Osteoblast (primary cell): ENCODE data around the gene BCL7B. TPM values are rescaled to one million over a fixed set of nuclear protein-coding genes. Genes with fewer than 3 reads are reported as not detected.
"Not testable (repeated sequence)": the region's sequence is repeated elsewhere in the genome, so short reads cannot be mapped to it uniquely, and the experiment has no call there.

ENCODE experiments used
- DNase-seq: peaks from one replicate; pipeline ENCODE4 v3.0.0; 2011; ENCODE audit warnings: low spot score, mixed read lengths; ENCODE audit not compliant: insufficient read length; ENCODE audit errors: missing footprints
- H2AFZ ChIP-seq: 2 replicates; pipeline ENCODE4 v1.6.0; 2011; ENCODE audit warnings: mild to moderate bottlenecking, low read length
- H3K27ac ChIP-seq: 2 replicates; pipeline ENCODE4 v1.5.1; 2011; ENCODE audit warnings: mild to moderate bottlenecking, low read depth, low read length, moderate library complexity
- H3K27me3 ChIP-seq: 2 replicates; pipeline ENCODE4 v1.6.0; 2012; ENCODE audit warnings: mild to moderate bottlenecking, control low read depth, inconsistent platforms, low read length, moderate library complexity; ENCODE audit not compliant: insufficient read depth
- H3K36me3 ChIP-seq: 2 replicates; pipeline ENCODE4 v1.5.1; 2011; ENCODE audit warnings: mild to moderate bottlenecking, low read length, control low read depth, moderate library complexity; ENCODE audit not compliant: insufficient read depth
- H3K4me1 ChIP-seq: 2 replicates; pipeline ENCODE4 v1.5.1; 2011; ENCODE audit warnings: mild to moderate bottlenecking, low read length, control low read depth, moderate library complexity; ENCODE audit not compliant: insufficient read depth
- H3K4me2 ChIP-seq: 2 replicates; pipeline ENCODE4 v1.6.0; 2011; ENCODE audit warnings: mild to moderate bottlenecking, low read length; ENCODE audit not compliant: insufficient read depth
- H3K4me3 ChIP-seq: fragments of 200-600 bp; sonication (generic); 3 replicates; pipeline ENCODE4 v1.5.1; 2012; ENCODE audit warnings: mild to moderate bottlenecking, low read length, inconsistent platforms; ENCODE audit not compliant: insufficient read depth
- H3K79me2 ChIP-seq: 2 replicates; pipeline ENCODE4 v1.6.0; 2012; ENCODE audit warnings: mild to moderate bottlenecking, low read length, control low read depth, inconsistent platforms; ENCODE audit not compliant: insufficient read depth
- H3K9me3 ChIP-seq: 2 replicates; pipeline ENCODE4 v1.5.1; 2011; ENCODE audit warnings: low read depth, low read length, control low read depth
- H4K20me1 ChIP-seq: 2 replicates; pipeline ENCODE4 v1.6.0; 2012; ENCODE audit warnings: mild to moderate bottlenecking, low read length, control low read depth; ENCODE audit not compliant: insufficient read depth
- total RNA-seq: library from RNA; depleted of rRNA; stranded (reverse); fragments of >200 nt; gene quantifications from 2 replicates; pipeline ENCODE4 v1.2.3, GENCODE V29; 2012
- TF ChIP-seq, protein P1 (sequence below): IDR thresholded peaks from 2 replicates; pipeline ENCODE4 v1.5.1; 2011; ENCODE audit warnings: mild to moderate bottlenecking, low read depth, low read length, moderate library complexity; ENCODE audit errors: extremely low read depth

The BCL7B gene
- total RNA-seq, 1 donor = 32.9 TPM

DNA sequence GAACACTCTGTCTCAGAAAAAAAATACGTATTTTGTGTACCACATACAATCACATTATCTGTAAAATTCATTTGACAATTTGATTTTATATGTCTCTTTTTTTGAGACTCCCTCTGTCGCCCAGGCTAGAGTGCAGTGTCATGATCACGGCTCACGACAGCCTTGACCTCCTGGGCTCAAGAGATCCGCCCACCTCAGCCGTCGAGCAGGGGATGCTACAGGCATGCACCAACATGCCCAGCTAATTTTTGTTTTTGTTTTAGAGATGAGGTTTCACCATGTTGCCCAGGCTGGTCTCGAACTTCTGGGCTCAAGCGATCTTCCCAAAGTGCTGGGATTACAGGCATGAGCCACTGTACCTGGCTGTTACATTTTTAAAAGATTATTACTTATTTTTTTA lies 23.7 kb downstream of the BCL7B start:
- DNase-seq = no peak
- Histone ChIP-seq H3K9me3 (no peaks in the 10 kb centered on the region), H3K79me2 (no peaks in the 10 kb centered on the region), H2AFZ (no peak overlapping the region), H3K4me3 (no peak overlapping the region), H4K20me1 (no peaks in the 10 kb centered on the region), H3K4me2 (no peak overlapping the region), H3K27me3 (no peaks in the 10 kb centered on the region), H3K36me3 (peaks cover 36% of the 10 kb centered on the region), H3K27ac (no peak overlapping the region), H3K4me1 (no peaks in the 10 kb centered on the region)
- TF ChIP-seq, protein P1, sequence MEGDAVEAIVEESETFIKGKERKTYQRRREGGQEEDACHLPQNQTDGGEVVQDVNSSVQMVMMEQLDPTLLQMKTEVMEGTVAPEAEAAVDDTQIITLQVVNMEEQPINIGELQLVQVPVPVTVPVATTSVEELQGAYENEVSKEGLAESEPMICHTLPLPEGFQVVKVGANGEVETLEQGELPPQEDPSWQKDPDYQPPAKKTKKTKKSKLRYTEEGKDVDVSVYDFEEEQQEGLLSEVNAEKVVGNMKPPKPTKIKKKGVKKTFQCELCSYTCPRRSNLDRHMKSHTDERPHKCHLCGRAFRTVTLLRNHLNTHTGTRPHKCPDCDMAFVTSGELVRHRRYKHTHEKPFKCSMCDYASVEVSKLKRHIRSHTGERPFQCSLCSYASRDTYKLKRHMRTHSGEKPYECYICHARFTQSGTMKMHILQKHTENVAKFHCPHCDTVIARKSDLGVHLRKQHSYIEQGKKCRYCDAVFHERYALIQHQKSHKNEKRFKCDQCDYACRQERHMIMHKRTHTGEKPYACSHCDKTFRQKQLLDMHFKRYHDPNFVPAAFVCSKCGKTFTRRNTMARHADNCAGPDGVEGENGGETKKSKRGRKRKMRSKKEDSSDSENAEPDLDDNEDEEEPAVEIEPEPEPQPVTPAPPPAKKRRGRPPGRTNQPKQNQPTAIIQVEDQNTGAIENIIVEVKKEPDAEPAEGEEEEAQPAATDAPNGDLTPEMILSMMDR = no peak

DNA sequence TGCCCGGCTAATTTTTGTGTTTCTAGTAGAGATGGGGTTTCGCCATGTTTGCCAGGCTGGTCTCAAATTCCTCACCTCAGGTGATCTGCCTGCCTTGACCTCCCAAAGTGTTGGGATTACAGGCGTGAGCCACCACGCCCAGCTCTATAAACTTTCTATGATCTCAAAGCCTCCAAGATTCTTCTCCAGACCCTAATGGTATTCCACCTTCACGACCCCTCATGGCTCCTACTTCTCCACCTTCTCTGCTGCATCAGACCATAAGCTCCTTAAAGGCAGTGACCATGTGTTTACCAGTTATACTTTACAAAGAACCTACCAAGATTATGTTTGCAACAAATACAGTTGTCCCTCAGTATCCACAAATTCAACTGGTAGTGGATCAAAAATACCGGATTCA lies 25.3 kb downstream of the BCL7B start:
- H3K27me3 ChIP-seq = no peaks in the 10 kb centered on the region
- H3K79me2 ChIP-seq = no peaks in the 10 kb centered on the region
- no peak overlapping the region for H3K27ac ChIP-seq
- no peaks in the 10 kb centered on the region for H4K20me1 ChIP-seq
- no peak overlapping the region for H3K4me3 ChIP-seq
- H3K36me3 ChIP-seq = peaks cover 21% of the 10 kb centered on the region
- H3K9me3 ChIP-seq = no peaks in the 10 kb centered on the region
- peaks cover 8% of the 10 kb centered on the region for H3K4me1 ChIP-seq
- no peak overlapping the region for H2AFZ ChIP-seq
- H3K4me2 ChIP-seq = no peak overlapping the region
- no peak for DNase-seq
- TF ChIP-seq, protein P1 = no peak

DNA sequence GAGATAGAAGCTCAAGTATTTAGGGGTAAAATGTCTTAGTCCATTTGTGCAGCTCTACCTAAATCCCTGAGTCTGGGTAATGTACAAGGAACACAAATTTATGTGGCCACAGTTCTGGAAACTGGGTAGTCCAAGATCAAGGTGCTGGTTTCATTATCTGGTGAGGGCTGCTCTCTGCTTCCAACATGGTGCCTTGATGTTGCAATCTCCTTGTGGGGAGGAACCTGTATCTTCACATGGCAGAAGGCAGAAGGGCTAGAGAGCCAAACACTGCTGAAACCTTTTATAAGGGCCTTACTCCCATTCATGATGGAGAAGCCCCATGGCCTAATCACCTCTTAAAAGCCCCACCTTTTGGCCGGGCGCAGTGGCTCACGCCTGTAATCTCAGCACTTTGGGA lies 26.7 kb downstream of the BCL7B start:
- Histone ChIP-seq H4K20me1 (no peaks in the 10 kb centered on the region), H3K4me2 (no peak overlapping the region), H2AFZ (no peak overlapping the region), H3K27me3 (no peaks in the 10 kb centered on the region), H3K27ac (no peak overlapping the region), H3K9me3 (no peaks in the 10 kb centered on the region), H3K4me1 (peaks cover 8% of the 10 kb centered on the region), H3K79me2 (no peaks in the 10 kb centered on the region), H3K4me3 (no peak overlapping the region), H3K36me3 (peaks cover 7% of the 10 kb centered on the region)
- TF ChIP-seq, protein P1 = no peak
- DNase-seq = no peak

DNA sequence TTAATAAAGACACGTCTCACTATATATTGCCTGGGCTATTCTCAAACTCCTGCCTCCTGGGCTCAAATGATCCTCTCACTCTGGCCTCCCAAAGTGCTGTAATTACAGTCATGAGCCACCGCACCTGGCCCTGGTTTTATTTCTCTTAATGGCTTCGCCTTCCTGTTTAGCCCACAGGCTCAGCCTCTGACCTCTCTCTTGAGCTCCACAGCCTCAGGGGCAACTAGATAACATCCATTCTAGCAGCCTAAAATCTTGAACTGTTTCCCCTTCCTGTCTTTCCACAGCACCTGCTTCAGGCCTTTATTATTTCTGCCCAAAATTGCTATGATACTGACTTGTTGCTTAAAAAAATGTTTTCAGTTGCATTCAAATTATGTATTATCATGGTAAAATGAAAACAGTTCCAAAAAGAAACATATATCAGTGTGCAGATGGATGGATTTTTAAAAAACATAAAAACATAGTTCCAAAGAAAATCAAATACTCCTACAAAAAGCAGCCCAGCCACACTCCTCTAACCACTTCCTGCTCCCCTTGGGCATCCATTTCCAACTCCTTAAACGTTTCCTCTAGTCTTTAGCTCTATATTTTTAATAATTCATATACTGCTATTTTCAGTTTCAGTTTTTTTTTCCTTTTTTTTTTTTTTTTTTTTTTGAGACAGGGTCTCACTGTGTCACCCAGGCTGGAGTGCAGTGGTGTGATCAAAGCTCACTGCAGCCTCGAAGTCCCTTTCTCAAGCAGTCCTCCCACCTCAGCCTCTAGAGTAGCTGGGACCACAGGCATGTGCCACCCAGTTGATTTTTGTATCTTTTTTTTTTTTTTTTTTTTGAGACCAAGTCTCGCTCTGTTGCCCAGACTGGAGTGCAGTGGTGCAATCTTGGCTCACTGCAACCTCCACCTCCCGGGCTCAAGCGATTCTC lies 30.3 kb downstream of the BCL7B start:
- no peaks in the 10 kb centered on the region for H4K20me1 ChIP-seq
- no peaks in the 10 kb centered on the region for H3K9me3 ChIP-seq
- no peaks in the 10 kb centered on the region for H3K79me2 ChIP-seq
- no peak overlapping the region for H3K4me3 ChIP-seq
- H3K4me2 ChIP-seq = no peak overlapping the region
- TF ChIP-seq, protein P1 = no peak
- H3K4me1 ChIP-seq = peaks cover 8% of the 10 kb centered on the region
- no peaks in the 10 kb centered on the region for H3K36me3 ChIP-seq
- no peak overlapping the region for H3K27ac ChIP-seq
- H2AFZ ChIP-seq = no peak overlapping the region
- no peaks in the 10 kb centered on the region for H3K27me3 ChIP-seq
- DNase-seq = no peak

DNA sequence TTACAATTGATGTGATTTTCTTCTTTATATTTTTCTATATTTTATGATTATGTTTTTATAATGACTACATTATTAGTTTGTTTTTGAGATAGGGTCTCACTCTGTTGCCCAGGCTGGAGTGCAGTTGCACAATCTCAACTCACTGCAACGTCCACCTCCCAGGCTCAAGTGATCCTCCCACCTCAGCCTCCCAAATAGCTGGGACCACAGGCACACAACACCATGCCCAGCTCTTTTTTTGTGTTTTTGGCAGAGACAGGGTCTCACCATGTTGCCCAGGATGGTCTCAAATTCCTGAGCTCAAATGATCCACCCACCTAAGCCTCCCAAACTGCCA lies 31.4 kb downstream of the BCL7B start:
- not testable (repeated sequence) for H3K9me3 ChIP-seq

More for the DNA sequence above, 31.4 kb downstream of the BCL7B start:
- not testable (repeated sequence) for H3K27me3 ChIP-seq, DNase-seq, H3K4me1 ChIP-seq, H3K4me3 ChIP-seq, H3K27ac ChIP-seq, H3K79me2 ChIP-seq, H3K36me3 ChIP-seq, H4K20me1 ChIP-seq, H2AFZ ChIP-seq, H3K4me2 ChIP-seq
